GM12874 (cell line): Measurements from ENCODE around the gene KRT84.

Experiments
- CTCF ChIP-seq: IDR thresholded peaks from 2 replicates; pipeline ENCODE4 v1.5.1; 2011; ENCODE audit warnings: low read depth, mild to moderate bottlenecking, control low read depth, low read length, moderate library complexity; ENCODE audit not compliant: insufficient read depth

Gene KRT84

GRCh38 chr12:52426034-52426433, 40.6 kb upstream of the KRT84 start:
- TF ChIP-seq CTCF = no peak

GRCh38 chr12:52425466-52425865, 40.0 kb upstream of the KRT84 start:
- TF ChIP-seq CTCF = no peak

- TF ChIP-seq CTCF = no peak
These were observed 38.4 kb upstream of the KRT84 start for GRCh38 chr12:52423661-52424500.

- TF ChIP-seq CTCF = no peak
These were observed 37.6 kb upstream of the KRT84 start for GRCh38 chr12:52423035-52423434.

GRCh38 chr12:52419656-52420055, 34.2 kb upstream of the KRT84 start:
- TF ChIP-seq CTCF = no peak

- TF ChIP-seq CTCF = no peak
These were observed 33.2 kb upstream of the KRT84 start for GRCh38 chr12:52418576-52419110.

- TF ChIP-seq CTCF = no peak
These were observed 32.3 kb upstream of the KRT84 start for GRCh38 chr12:52417740-52418139.
